G401 (cell line): ENCODE data around the gene SMC2. TPM values are rescaled to one million over a fixed set of nuclear protein-coding genes. Genes with fewer than 3 reads are reported as not detected.

ENCODE experiments used
- DNase-seq: peaks from one replicate; pipeline ENCODE4 v3.0.0-alpha.2; 2015; ENCODE audit warnings: low spot score
- in situ Hi-C: cut with HindIII; loops from 2 replicates; pipeline ENCODE4 v1.10.0; 2016; ENCODE audit warnings: low sequenced_read_pairs, mixed read lengths
- total RNA-seq: library from RNA; depleted of rRNA; stranded (reverse); fragments of >200 nt; shearing (Covaris generic); gene quantifications from 2 replicates; pipeline ENCODE4 v1.2.3, GENCODE V29; 2014

Gene SMC2
- total RNA-seq, 1 experiment from 2014 or later = 12.1 TPM

DNA sequence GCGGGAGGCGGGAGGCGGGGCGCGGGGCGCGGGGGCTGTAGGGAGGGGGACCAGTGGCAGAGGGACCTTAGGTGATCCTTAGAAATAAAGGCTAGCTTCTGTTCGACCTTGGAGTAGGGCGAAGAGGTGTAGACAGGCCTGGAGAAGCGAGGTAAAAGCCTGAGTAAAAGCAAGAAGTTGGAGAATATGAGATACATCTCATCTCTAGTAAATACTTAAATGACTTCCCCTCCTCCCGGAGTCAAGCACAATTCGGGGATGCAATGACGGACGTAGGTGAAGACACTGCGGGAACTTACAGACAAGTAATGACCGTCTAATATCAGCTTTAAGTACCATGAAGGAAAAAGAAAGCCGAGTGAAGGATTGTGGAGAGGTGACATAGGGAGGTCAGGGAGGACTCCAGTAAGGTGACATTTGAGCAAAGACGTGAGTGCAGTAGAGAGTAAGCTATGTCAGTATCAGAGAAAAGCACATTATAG is 466 bp downstream of the SMC2 start:
- no peak for DNase-seq
- in situ Hi-C loops = no loop called here

- DNase-seq = no peak
- in situ Hi-C loops = no loop called here
These were observed 5.5 kb downstream of the SMC2 start for GRCh38 chr9:104099630-104100029.

GRCh38 chr9:104104360-104104759 is 10.3 kb downstream of the SMC2 start:
- DNase-seq = no peak
- in situ Hi-C loops = no loop called here

- DNase-seq = no peak
- in situ Hi-C loops = no loop called here
These were observed 13.7 kb downstream of the SMC2 start for GRCh38 chr9:104107799-104108198.

GRCh38 chr9:104108315-104108714 is 14.2 kb downstream of the SMC2 start:
- in situ Hi-C loops = no loop called here
- no peak for DNase-seq

DNA sequence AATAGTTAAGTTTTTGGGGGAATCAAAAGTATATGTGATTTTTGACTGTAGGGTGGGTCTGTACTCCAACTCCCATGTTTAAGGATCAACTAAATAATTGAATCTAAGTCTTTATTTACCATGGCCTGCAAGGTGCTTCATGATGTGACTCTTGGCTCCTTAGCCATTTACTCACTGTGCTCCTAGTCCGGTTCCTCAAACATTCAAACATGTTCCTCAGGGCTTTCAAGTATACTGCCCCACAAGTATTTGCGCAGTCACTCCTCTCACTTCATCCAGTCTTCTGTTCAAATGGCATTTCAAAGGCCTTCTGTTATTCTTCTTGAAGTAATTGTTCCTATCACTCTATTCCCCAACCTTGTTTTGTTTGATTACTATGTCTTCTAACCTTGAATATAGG is 16.4 kb downstream of the SMC2 start:
- in situ Hi-C loops = no loop called here

GRCh38 chr9:104118916-104119315 is 24.8 kb downstream of the SMC2 start:
- DNase-seq = no peak
- in situ Hi-C loops = no loop called here

More for the DNA sequence above, 16.4 kb downstream of the SMC2 start:
- no peak for DNase-seq

DNA sequence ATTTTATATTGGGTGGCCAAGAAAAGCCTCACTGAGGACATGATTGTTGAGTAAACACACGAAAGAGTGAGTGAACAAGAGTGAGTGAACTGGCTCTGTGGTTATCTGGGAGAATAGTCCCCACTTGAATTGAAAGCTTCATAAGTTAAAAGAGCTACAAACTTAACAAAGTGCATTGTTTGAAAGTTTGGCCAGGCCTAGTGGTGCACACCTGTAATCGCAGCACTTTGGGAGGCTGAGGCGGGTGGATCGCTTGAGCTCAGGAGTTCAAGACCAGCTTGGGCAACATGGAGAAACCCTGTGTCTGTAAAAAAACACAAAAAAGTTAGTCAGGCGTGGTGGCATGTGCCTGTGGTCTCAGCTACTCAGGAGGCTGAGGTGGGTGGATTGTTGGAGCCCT is 26.9 kb downstream of the SMC2 start:
- DNase-seq = no peak
- in situ Hi-C loops = no loop called here

GRCh38 chr9:104138243-104138868 is 44.2 kb downstream of the SMC2 start:
- in situ Hi-C loops = no loop called here

GRCh38 chr9:104142799-104143549 is 48.9 kb downstream of the SMC2 start:
- in situ Hi-C loops = no loop called here
- no peak for DNase-seq

More at GRCh38 chr9:104138243-104138868, 44.2 kb downstream of the SMC2 start:
- DNase-seq = no peak

DNA sequence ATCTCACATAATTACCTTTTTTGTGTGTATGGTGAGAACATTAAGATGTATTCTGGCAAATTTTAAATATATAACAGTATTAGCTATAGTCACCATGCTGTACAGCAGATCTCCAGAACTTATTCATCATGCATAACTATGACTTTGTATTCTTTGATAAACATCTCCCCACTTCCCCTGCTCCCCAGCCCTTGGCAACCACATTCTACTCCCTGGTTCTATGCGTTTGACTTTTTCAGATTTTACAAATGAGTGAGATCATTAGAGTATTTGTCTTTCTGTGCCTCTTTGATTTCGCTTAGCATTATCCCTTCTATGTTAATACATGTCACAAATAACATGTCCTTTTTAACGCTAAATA is 49.4 kb downstream of the SMC2 start:
- no peak for DNase-seq
- in situ Hi-C loops = no loop called here

GRCh38 chr9:104144336-104144735 is 50.2 kb downstream of the SMC2 start:
- DNase-seq = no peak
- in situ Hi-C loops = no loop called here

DNA sequence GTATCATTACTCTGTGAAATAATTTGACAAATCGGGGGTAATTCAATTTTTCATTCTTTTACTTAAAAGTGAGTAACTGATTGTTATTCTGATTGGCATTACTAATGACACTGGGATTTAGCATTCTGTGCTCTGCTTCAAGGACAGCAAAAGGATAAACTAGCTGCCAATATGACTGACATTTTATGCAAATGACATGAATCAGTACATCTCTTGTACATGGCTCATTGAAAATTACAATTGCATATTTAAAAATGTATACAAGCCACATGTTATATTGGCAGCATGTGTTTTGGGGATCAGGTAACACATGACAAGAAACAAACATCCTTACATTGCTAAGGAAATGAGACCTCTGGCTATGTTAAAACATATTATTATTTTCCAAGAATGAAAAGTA is 79.0 kb downstream of the SMC2 start:
- DNase-seq = no peak
- in situ Hi-C loops = no loop called here

DNA sequence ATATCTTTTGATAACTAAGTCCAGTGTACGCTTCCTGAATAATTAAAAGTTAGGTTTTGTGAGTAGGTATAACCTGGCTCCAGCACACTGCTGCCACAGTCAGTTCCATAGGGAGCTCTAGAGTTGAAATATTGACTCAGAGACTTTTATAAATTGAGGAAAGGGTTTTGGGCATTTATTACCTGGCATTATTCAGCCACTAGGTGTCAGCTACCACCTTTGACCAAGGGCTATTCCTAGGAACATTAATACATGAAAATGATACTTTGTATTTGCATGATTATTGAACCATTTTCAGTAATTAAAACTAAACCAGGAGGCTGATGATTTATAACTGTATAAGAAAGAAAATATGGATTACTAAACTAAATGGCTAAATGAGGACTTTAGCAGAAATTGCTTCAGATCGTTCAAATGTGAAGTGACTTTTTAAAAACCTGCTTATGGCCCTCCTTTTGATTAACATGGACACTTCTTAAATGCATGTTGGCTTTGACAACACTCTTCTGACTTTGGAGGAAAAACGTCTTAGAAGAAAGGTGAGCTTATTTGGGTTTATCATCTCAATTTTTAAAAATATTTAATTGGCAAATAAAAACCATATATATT is 83.0 kb downstream of the SMC2 start:
- in situ Hi-C loops = no loop called here
- peak; percentile 8 for DNase-seq

GRCh38 chr9:104177676-104178075 is 83.6 kb downstream of the SMC2 start:
- DNase-seq = no peak
- in situ Hi-C loops = no loop called here
